OCI-LY7 (cell line): ENCODE data around the gene RASL11A. TPM values are rescaled to one million over a fixed set of nuclear protein-coding genes. Genes with fewer than 3 reads are reported as not detected.

ENCODE experiments used
- BruUV-seq: library from RNA; stranded (reverse); fragments of 400-500 nt; replicated peaks from 2 replicates; lab custom pipeline; 2021; lab: Mats Ljungman, UMichigan
- CTCF ChIA-PET: fragments of 300-600 bp; sonication (Branson Sonifier 250); formaldehyde crosslinking; loops from one replicate; lab custom pipeline; 2022; ENCODE audit warnings: antibody characterized with exemption; ENCODE audit not compliant: unreplicated experiment; lab: Charles Lee
- POLR2A ChIA-PET: fragments of 300-600 bp; sonication (Branson Sonifier 250); formaldehyde crosslinking; loops from one replicate; lab custom pipeline; 2022; ENCODE audit warnings: antibody characterized with exemption; lab: Charles Lee
- DNase-seq: peaks from one replicate; pipeline ENCODE4 v3.0.0-alpha.2; 2015; ENCODE audit warnings: low spot score
- H2AFZ ChIP-seq: fragments of 200-600 bp; sonication (generic), shearing (Covaris generic); 2 replicates; pipeline ENCODE4 v1.6.1; 2014; ENCODE audit warnings: mild to moderate bottlenecking, antibody characterized with exemption, low read length, moderate library complexity
- H3K27ac ChIP-seq: fragments of 200-600 bp; sonication (generic); 2 replicates; pipeline ENCODE4 v1.5.1; 2014; ENCODE audit warnings: mixed run types, low read depth, mild to moderate bottlenecking, moderate library complexity, low read length, inconsistent platforms; ENCODE audit not compliant: poor library complexity, severe bottlenecking
- H3K36me3 ChIP-seq: fragments of 200-600 bp; sonication (generic); 2 replicates; pipeline ENCODE4 v1.6.1; 2014; ENCODE audit warnings: mild to moderate bottlenecking, antibody characterized with exemption, low read length, moderate library complexity, mixed read lengths; ENCODE audit not compliant: insufficient read depth
- H3K4me1 ChIP-seq: fragments of 200-600 bp; sonication (generic); 2 replicates; pipeline ENCODE4 v1.5.1; 2014; ENCODE audit warnings: mild to moderate bottlenecking, low read length; ENCODE audit not compliant: insufficient read depth, poor library complexity, severe bottlenecking
- H3K4me2 ChIP-seq: fragments of 200-600 bp; sonication (generic); 2 replicates; pipeline ENCODE4 v1.6.1; 2014; ENCODE audit warnings: mild to moderate bottlenecking, low read length
- H3K4me3 ChIP-seq: fragments of 200-600 bp; sonication (generic); 2 replicates; pipeline ENCODE4 v1.5.1; 2014; ENCODE audit warnings: mild to moderate bottlenecking, low read depth, low read length; ENCODE audit not compliant: poor library complexity, severe bottlenecking
- H3K79me2 ChIP-seq: fragments of 200-600 bp; sonication (generic); 2 replicates; pipeline ENCODE4 v1.6.1; 2016; ENCODE audit warnings: low read depth, mild to moderate bottlenecking, low read length, moderate library complexity, mixed read lengths; ENCODE audit not compliant: insufficient read depth
- H3K9me2 ChIP-seq: fragments of 200-600 bp; sonication (generic); 2 replicates; pipeline ENCODE4 v1.6.1; 2016; ENCODE audit warnings: mild to moderate bottlenecking, low read length, mixed read lengths; ENCODE audit not compliant: insufficient read depth
- H3K9me3 ChIP-seq: fragments of 200-600 bp; sonication (generic); 2 replicates; pipeline ENCODE4 v1.6.1; 2014; ENCODE audit warnings: mild to moderate bottlenecking, mixed run types, low read length, mixed read lengths
- H4K20me1 ChIP-seq: fragments of 200-600 bp; sonication (generic); 2 replicates; pipeline ENCODE4 v1.6.1; 2014; ENCODE audit warnings: mild to moderate bottlenecking, antibody characterized with exemption, low read length, moderate library complexity, mixed read lengths; ENCODE audit not compliant: insufficient read depth
- CTCF ChIP-seq: fragments of 200-600 bp; sonication (generic); conservative IDR thresholded peaks from 2 replicates; pipeline ENCODE4 v1.5.1; 2014; ENCODE audit warnings: mild to moderate bottlenecking, antibody characterized with exemption, low read length, moderate library complexity, mixed read lengths
- EZH2phosphoT487 ChIP-seq: fragments of 200-600 bp; sonication (generic); IDR thresholded peaks from 2 replicates; pipeline ENCODE4 v1.6.1; 2018; ENCODE audit warnings: low read depth, borderline replicate concordance, mild to moderate bottlenecking, mixed run types, antibody characterized with exemption, low read length, moderate library complexity, mixed read lengths
- intact Hi-C: fragments of 100-400 bp; cut with micrococcal nuclease; formaldehyde crosslinking; loops from one replicate; pipeline ENCODE4 v1.10.0; 2022; ENCODE audit not compliant: unreplicated experiment
- total RNA-seq, 2 experiments: library from RNA; depleted of rRNA in 1 of 2; stranded (reverse); fragments of >200 nt in 1 of 2; shearing (Covaris generic) in 1 of 2; gene quantifications; 2 replicates each; pipeline ENCODE4 v1.2.3, GENCODE V29; 2014 to 2022

RASL11A gene
- total RNA-seq, 2 experiments from 2014 or later, result 1.3 to 2.4 TPM

- no TSS peak for BruUV-seq
- Histone ChIP-seq H3K79me2 (no peaks in the 10 kb centered on the region), H3K27ac (no peak overlapping the region), H3K4me1 (peaks cover 19% of the 10 kb centered on the region), H3K9me3 (no peaks in the 10 kb centered on the region), H3K4me2 (no peak overlapping the region), H3K36me3 (no peaks in the 10 kb centered on the region), H2AFZ (no peak overlapping the region), H3K4me3 (no peak overlapping the region), H3K9me2 (no peaks in the 10 kb centered on the region), H4K20me1 (0 out of 2 replicates have a peak, but pooled peaks cover 4% of the 10 kb centered on the region)
- TF ChIP-seq CTCF (no peak), EZH2phosphoT487 (no peak)
- intact Hi-C loops, result no loop called here
- ChIA-PET POLR2A (no interaction called here), CTCF (no interaction called here)
- no peak for DNase-seq
These were observed 1.4 kb upstream of the RASL11A start for GRCh38 chr13:27269114-27269665.

GRCh38 chr13:27271570-27272096 lies 1.0 kb downstream of the RASL11A start:
- DNase-seq, result no peak
- Histone ChIP-seq H3K36me3 (no peaks in the 10 kb centered on the region), H3K27ac (no peak overlapping the region), H3K9me3 (no peaks in the 10 kb centered on the region), H3K79me2 (no peaks in the 10 kb centered on the region), H3K9me2 (no peaks in the 10 kb centered on the region), H3K4me3 (peak overlapping the region; percentile 80), H3K4me1 (peaks cover 13% of the 10 kb centered on the region), H3K4me2 (peak overlapping the region; percentile 86), H2AFZ (peak overlapping the region; percentile 96), H4K20me1 (0 out of 2 replicates have a peak, but pooled peaks cover 4% of the 10 kb centered on the region)
- POLR2A ChIA-PET, result interaction anchor here (1.0 kb wide), 1 partner anchor 53 kb away, joined by 4 read pairs; no protein-coding TSS in a partner anchor
- BruUV-seq, result no TSS peak
- intact Hi-C loops, result loop anchor here (5.0 kb wide), 2 partner anchors 66 to 86 kb away; no protein-coding TSS in a partner anchor
- TF ChIP-seq CTCF (no peak), EZH2phosphoT487 (no peak)
- CTCF ChIA-PET, result no interaction called here
